GM12878 (cell line): Measurements from ENCODE around the gene PPP6R2.

Experiments used
- CTCF ChIP-seq, 3 experiments: IDR thresholded peaks in 2 of 3; conservative IDR thresholded peaks in 1 of 3; 2 replicates each; pipeline ENCODE4 v1.5.1; 2011; ENCODE audit warnings: low read depth in 3 of 3, low read length in 3 of 3, mild to moderate bottlenecking in 3 of 3, control low read depth in 2 of 3, moderate library complexity in 2 of 3, inconsistent platforms in 1 of 3, mixed read lengths in 1 of 3; ENCODE audit not compliant: control insufficient read depth in 2 of 3, insufficient read depth in 1 of 3; ENCODE audit errors: extremely low read depth in 1 of 3
- EZH2 ChIP-seq: IDR thresholded peaks from 2 replicates; pipeline ENCODE4 v1.6.1; 2012; ENCODE audit warnings: low read depth, mild to moderate bottlenecking, control low read depth, inconsistent platforms, low read length, borderline replicate concordance; ENCODE audit not compliant: control insufficient read depth
- HSF1 ChIP-seq: fragments of 150-350 bp; IDR thresholded peaks from 2 replicates; pipeline ENCODE4 v1.6.1; 2014; ENCODE audit warnings: mild to moderate bottlenecking, low read depth, low read length
- MYC ChIP-seq: IDR thresholded peaks from 2 replicates; pipeline ENCODE4 v1.6.1; 2011; ENCODE audit warnings: mild to moderate bottlenecking, low read length, moderate library complexity, inconsistent platforms; ENCODE audit not compliant: insufficient read depth, insufficient replicate concordance, insufficient read length, severe bottlenecking
- ZNF274 ChIP-seq: IDR thresholded peaks from one replicate; pipeline ENCODE4 v1.8.0; 2011; ENCODE audit not compliant: insufficient read length, insufficient read depth
- ZZZ3 ChIP-seq: IDR thresholded peaks from 2 replicates; pipeline ENCODE4 v1.6.1; 2011; ENCODE audit warnings: low read depth; ENCODE audit not compliant: control insufficient read depth, insufficient read length

GRCh38 chr22:50313021-50313420, 30.1 kb upstream of the PPP6R2 start:
- no peak for TF ChIP-seq ZNF274
- no peak for TF ChIP-seq CTCF (IDR thresholded peaks at IDR 0.05 in 2 of 3, conservative IDR thresholded peaks at IDR 0.05 in 1 of 3; ENCODE audit: control insufficient read depth in 2 of 3, extremely low read depth in 1 of 3, insufficient read depth in 1 of 3, low read depth in 3 of 3, low read length in 3 of 3)
- TF ChIP-seq MYC = no peak
- TF ChIP-seq HSF1 = no peak
- TF ChIP-seq ZZZ3 = no peak
- no peak for TF ChIP-seq EZH2
